CD8-positive, alpha-beta memory T cell (primary cell): ENCODE results near the gene POPDC3. TPM values are rescaled to one million over a fixed set of nuclear protein-coding genes. Genes with fewer than 3 reads are reported as not detected.

Experiments
- CTCF ChIA-PET: fragments of 350-600 bp; sonication (Branson Sonifier 250); formaldehyde crosslinking; loops from one replicate; lab custom pipeline; 2021; ENCODE audit warnings: antibody characterized with exemption; lab: Charles Lee
- POLR2A ChIA-PET: fragments of 350-600 bp; sonication (Branson Sonifier 250); formaldehyde crosslinking; loops from one replicate; lab custom pipeline; 2021; ENCODE audit warnings: antibody characterized with exemption; lab: Charles Lee
- DNase-seq, 5 donors: peaks; one replicate each; pipeline versions ENCODE4 v3.0.0 to v3.0.0-alpha.2; 2020 to 2022; ENCODE audit warnings: mixed read lengths in 1 of 5
- H3K27ac ChIP-seq: one replicate; pipeline ENCODE4 v1.7.0; 2013; ENCODE audit warnings: low read depth, mild to moderate bottlenecking, low read length, moderate library complexity
- H3K27me3 ChIP-seq: 2 replicates; pipeline ENCODE4 v1.7.0; 2013; ENCODE audit warnings: low read length, mild to moderate bottlenecking; ENCODE audit not compliant: insufficient read depth, poor library complexity, severe bottlenecking
- H3K36me3 ChIP-seq: 2 replicates; pipeline ENCODE4 v1.7.0; 2013; ENCODE audit warnings: mild to moderate bottlenecking, low read length, moderate library complexity; ENCODE audit not compliant: insufficient read depth
- H3K4me1 ChIP-seq: 2 replicates; pipeline ENCODE4 v1.7.0; 2013; ENCODE audit warnings: mild to moderate bottlenecking, low read length, moderate library complexity; ENCODE audit not compliant: insufficient read depth
- H3K4me3 ChIP-seq: 2 replicates; pipeline ENCODE4 v1.7.0; 2013; ENCODE audit warnings: mild to moderate bottlenecking, low read length
- H3K9me3 ChIP-seq: 2 replicates; pipeline ENCODE4 v1.7.0; 2013; ENCODE audit warnings: mild to moderate bottlenecking, low read length
- H3K27ac Mint-ChIP-seq, 8 donors: one replicate each; pipeline ENCODE4 v1.8.0; 2020 to 2021; ENCODE audit warnings: mixed read lengths in 8 of 8, mild to moderate bottlenecking in 6 of 8, inconsistent platforms in 3 of 8, moderate library complexity in 3 of 8
- H3K27me3 Mint-ChIP-seq, 2 donors: one replicate each; pipeline ENCODE4 v1.8.0; 2020 to 2021; ENCODE audit warnings: mixed read lengths in 2 of 2, mild to moderate bottlenecking in 1 of 2, moderate library complexity in 1 of 2
- H3K36me3 Mint-ChIP-seq, 3 donors: one replicate each; pipeline ENCODE4 v1.8.0; 2020 to 2021; ENCODE audit warnings: mixed read lengths in 3 of 3, inconsistent platforms in 1 of 3, mild to moderate bottlenecking in 1 of 3
- H3K4me1 Mint-ChIP-seq, 3 donors: one replicate each; pipeline ENCODE4 v1.8.0; 2020 to 2021; ENCODE audit warnings: mixed read lengths in 3 of 3, inconsistent platforms in 1 of 3, mild to moderate bottlenecking in 1 of 3
- H3K4me3 Mint-ChIP-seq, 7 donors: one replicate each; pipeline ENCODE4 v1.8.0; 2020 to 2021; ENCODE audit warnings: mixed read lengths in 7 of 7, mild to moderate bottlenecking in 6 of 7, moderate library complexity in 4 of 7, inconsistent platforms in 2 of 7
- H3K9me3 Mint-ChIP-seq, 5 donors: one replicate each; pipeline ENCODE4 v1.8.0; 2020 to 2022; ENCODE audit warnings: mixed read lengths in 5 of 5, mild to moderate bottlenecking in 3 of 5, moderate library complexity in 2 of 5, inconsistent platforms in 1 of 5
- polyA plus RNA-seq: library from polyadenylated mRNA; unstranded; fragments of 300-500 nt; fragmentation: Illumina TruSeq; gene quantifications from one replicate; pipeline ENCODE4 v1.2.3, GENCODE V29; 2021
- total RNA-seq, 2 experiments: library from RNA; stranded (reverse); gene quantifications; one replicate each; pipeline ENCODE4 v1.2.3, GENCODE V29; 2021

Gene POPDC3
- total and polyA plus RNA-seq, 3 experiments from 2014 or later = not detected

DNA sequence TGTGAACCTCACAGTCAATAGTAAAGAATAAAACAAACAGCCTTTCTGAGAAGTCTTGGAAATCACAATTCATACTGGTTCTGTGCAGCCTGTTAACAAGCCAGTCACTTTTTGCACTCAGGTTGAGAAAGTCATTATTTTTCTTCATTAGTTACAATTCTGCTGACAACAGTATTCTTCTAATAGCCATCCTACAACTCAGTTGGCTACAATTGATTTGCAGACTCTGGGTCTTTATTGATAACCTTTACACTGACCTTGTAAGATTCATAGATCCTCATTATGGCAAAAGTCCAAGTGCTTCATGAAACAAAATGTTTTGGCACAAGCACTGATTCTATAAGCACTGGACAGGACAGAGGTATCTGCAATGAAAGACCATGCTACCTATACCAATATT is 34.9 kb upstream of the POPDC3 start:
- POLR2A ChIA-PET = no interaction called here
- Histone ChIP-seq H3K27ac (no peak overlapping the region), H3K9me3 (no peaks in the 10 kb centered on the region), H3K36me3 (no peaks in the 10 kb centered on the region), H3K4me3 (no peak overlapping the region), H3K4me1 (no peaks in the 10 kb centered on the region), H3K27me3 (no peaks in the 10 kb centered on the region)
- CTCF ChIA-PET = no interaction called here
- H3K27ac Mint-ChIP-seq = no peak overlapping the region
- H3K27me3 Mint-ChIP-seq = peaks cover 6 to 16% of the 10 kb centered on the region in 2 donors
- no peaks in the 10 kb centered on the region for H3K36me3 Mint-ChIP-seq
- no peak for DNase-seq
- peaks cover 0 to 2% (median 0%) of the 10 kb centered on the region in 5 donors for H3K9me3 Mint-ChIP-seq
- no peak overlapping the region for H3K4me3 Mint-ChIP-seq
- H3K4me1 Mint-ChIP-seq = no peaks in the 10 kb centered on the region

- H3K4me3 ChIP-seq = no peak overlapping the region
- Mint-ChIP-seq H3K27ac (no peak overlapping the region), H3K4me1 (no peaks in the 10 kb centered on the region), H3K27me3 (peaks cover 9 to 16% of the 10 kb centered on the region in 2 donors), H3K36me3 (no peaks in the 10 kb centered on the region), H3K4me3 (no peak overlapping the region), H3K9me3 (no peaks in the 10 kb centered on the region)
- H3K27me3 ChIP-seq = no peaks in the 10 kb centered on the region
- H3K9me3 ChIP-seq = no peaks in the 10 kb centered on the region
- DNase-seq = no peak
- ChIA-PET CTCF (no interaction called here), POLR2A (no interaction called here)
- H3K27ac ChIP-seq = no peak overlapping the region
- H3K4me1 ChIP-seq = no peaks in the 10 kb centered on the region
- no peaks in the 10 kb centered on the region for H3K36me3 ChIP-seq
Measured at GRCh38 chr6:105213272-105213671, 33.5 kb upstream of the POPDC3 start.

GRCh38 chr6:105212587-105212986 is 32.8 kb upstream of the POPDC3 start:
- no peak overlapping the region for H3K27ac Mint-ChIP-seq
- peaks cover 9 to 13% of the 10 kb centered on the region in 2 donors for H3K27me3 Mint-ChIP-seq
- H3K4me1 Mint-ChIP-seq = no peaks in the 10 kb centered on the region
- CTCF ChIA-PET = no interaction called here
- Histone ChIP-seq H3K9me3 (no peaks in the 10 kb centered on the region), H3K36me3 (no peaks in the 10 kb centered on the region), H3K27ac (no peak overlapping the region), H3K4me1 (no peaks in the 10 kb centered on the region), H3K4me3 (no peak overlapping the region), H3K27me3 (no peaks in the 10 kb centered on the region)
- H3K9me3 Mint-ChIP-seq = no peaks in the 10 kb centered on the region
- H3K36me3 Mint-ChIP-seq = no peaks in the 10 kb centered on the region
- H3K4me3 Mint-ChIP-seq = no peak overlapping the region
- DNase-seq = no peak
- POLR2A ChIA-PET = no interaction called here

DNA sequence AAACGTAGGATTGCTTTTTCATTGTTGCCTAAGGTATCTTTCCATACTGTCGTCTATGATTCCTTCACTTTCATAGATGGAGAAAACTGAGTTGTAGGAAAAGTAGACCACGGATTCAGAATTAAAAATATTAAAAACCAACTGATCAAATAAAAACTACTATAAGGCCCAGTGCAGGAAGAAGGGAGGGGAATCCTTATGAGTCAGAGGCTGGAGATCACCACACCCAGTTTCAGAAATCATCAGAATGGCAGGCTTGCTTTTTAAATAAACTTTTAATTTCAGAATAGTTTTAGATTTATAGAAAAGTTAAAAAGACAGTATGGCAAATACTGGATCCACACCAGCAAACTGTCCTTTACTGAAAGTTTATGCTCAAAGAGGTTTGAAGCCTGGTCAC is 32.0 kb upstream of the POPDC3 start:
- no peaks in the 10 kb centered on the region for H3K27me3 ChIP-seq
- Mint-ChIP-seq H3K4me1 (no peaks in the 10 kb centered on the region), H3K27ac (no peak overlapping the region), H3K27me3 (peaks cover 9 to 12% of the 10 kb centered on the region in 2 donors), H3K4me3 (no peak overlapping the region), H3K36me3 (no peaks in the 10 kb centered on the region), H3K9me3 (no peaks in the 10 kb centered on the region)
- no peak overlapping the region for H3K4me3 ChIP-seq
- DNase-seq = no peak
- POLR2A ChIA-PET = no interaction called here
- no peak overlapping the region for H3K27ac ChIP-seq
- no peaks in the 10 kb centered on the region for H3K9me3 ChIP-seq
- CTCF ChIA-PET = no interaction called here
- no peaks in the 10 kb centered on the region for H3K36me3 ChIP-seq
- H3K4me1 ChIP-seq = no peaks in the 10 kb centered on the region

DNA sequence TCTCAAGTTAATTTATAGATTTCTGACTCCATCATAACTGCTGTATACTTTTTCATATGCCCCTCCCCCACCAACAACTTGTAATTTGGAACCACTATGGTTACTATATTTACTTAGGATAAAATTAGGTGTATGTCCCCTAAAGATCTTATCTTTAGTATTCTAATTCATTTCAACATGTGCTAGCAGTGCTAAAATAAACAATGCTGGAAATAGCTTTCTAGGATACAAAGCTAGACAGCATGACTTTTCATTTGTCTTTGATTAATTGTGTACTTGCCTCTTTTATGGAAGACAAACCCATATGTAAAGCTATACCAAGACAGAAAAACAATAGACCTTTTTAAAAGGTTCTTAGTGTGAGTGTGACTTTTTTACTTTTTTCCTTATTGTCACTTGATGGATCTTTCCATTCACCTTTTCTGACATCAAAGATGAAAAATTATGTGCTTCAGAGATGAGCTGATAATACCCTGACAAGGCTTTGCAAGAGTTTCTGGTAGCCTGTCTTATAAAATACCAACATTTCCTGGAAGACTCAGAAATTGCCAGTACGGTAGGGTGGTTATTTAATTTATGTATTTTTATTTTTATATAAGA is 31.2 kb upstream of the POPDC3 start:
- no peak overlapping the region for H3K4me3 ChIP-seq
- no peaks in the 10 kb centered on the region for H3K9me3 Mint-ChIP-seq
- ChIA-PET POLR2A (no interaction called here), CTCF (no interaction called here)
- no peaks in the 10 kb centered on the region for H3K36me3 ChIP-seq
- no peaks in the 10 kb centered on the region for H3K9me3 ChIP-seq
- no peaks in the 10 kb centered on the region for H3K27me3 ChIP-seq
- no peaks in the 10 kb centered on the region for H3K4me1 ChIP-seq
- H3K27me3 Mint-ChIP-seq = peaks cover 11 to 13% of the 10 kb centered on the region in 2 donors
- H3K36me3 Mint-ChIP-seq = no peaks in the 10 kb centered on the region
- H3K4me1 Mint-ChIP-seq = no peaks in the 10 kb centered on the region
- DNase-seq = no peak
- H3K4me3 Mint-ChIP-seq = no peak overlapping the region
- no peak overlapping the region for H3K27ac Mint-ChIP-seq
- H3K27ac ChIP-seq = no peak overlapping the region

DNA sequence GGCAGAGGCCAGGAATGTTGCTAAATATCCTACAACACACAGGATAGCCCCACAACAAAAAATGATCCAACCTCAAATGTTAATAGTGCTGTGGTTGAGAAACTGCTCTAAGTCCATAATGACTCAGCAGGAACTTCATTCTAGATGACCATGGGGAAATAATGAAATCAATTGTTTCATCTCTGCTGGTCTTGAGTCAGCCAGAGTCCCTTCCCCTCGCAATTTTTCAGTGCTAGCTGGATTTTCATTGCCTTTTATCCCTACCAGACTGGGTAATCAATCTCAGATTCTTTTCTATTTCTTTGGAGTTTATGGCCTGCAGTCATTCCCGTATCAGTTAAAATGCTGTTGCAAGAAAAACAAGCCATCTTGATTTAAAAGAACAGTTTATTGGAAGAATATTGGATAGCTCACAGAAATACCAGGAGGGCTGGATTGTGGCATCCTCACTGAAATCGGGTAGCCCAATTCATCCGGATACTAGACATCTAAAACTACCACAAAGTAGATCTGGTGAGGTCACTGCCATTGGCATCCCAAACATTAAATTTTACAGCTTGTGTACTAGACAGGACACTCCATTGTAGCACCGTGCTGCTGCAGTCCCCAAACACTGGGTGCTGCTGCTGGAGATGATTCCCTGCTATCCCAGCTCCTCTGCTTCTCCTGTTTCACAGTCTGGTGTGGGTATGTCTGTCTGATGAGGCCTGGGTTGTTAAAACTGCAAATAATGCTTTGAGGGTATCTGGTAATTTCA is 30.3 kb upstream of the POPDC3 start:
- Histone ChIP-seq H3K4me1 (no peaks in the 10 kb centered on the region), H3K36me3 (no peaks in the 10 kb centered on the region), H3K27ac (no peak overlapping the region), H3K9me3 (no peaks in the 10 kb centered on the region), H3K4me3 (no peak overlapping the region), H3K27me3 (peaks cover 2% of the 10 kb centered on the region)
- ChIA-PET POLR2A (no interaction called here), CTCF (no interaction called here)
- Mint-ChIP-seq H3K9me3 (no peaks in the 10 kb centered on the region), H3K27ac (peak overlapping the region in 1 of 8 donors; percentile 55), H3K4me3 (no peak overlapping the region), H3K4me1 (no peaks in the 10 kb centered on the region), H3K36me3 (no peaks in the 10 kb centered on the region), H3K27me3 (peaks cover 8 to 13% of the 10 kb centered on the region in 2 donors)
- DNase-seq = no peak

- Mint-ChIP-seq H3K4me1 (no peaks in the 10 kb centered on the region), H3K9me3 (no peaks in the 10 kb centered on the region), H3K4me3 (no peak overlapping the region), H3K27me3 (peaks cover 10 to 13% of the 10 kb centered on the region in 2 donors), H3K36me3 (no peaks in the 10 kb centered on the region), H3K27ac (no peak overlapping the region)
- Histone ChIP-seq H3K27me3 (peaks cover 5% of the 10 kb centered on the region), H3K4me1 (no peaks in the 10 kb centered on the region), H3K36me3 (no peaks in the 10 kb centered on the region), H3K27ac (no peak overlapping the region), H3K4me3 (no peak overlapping the region), H3K9me3 (no peaks in the 10 kb centered on the region)
- CTCF ChIA-PET = no interaction called here
- DNase-seq = no peak
- POLR2A ChIA-PET = interaction anchor here (0.6 kb wide), 1 partner anchor 196 kb away, joined by 3 read pairs; no protein-coding TSS in a partner anchor
Measured at GRCh38 chr6:105207524-105208269, 27.9 kb upstream of the POPDC3 start.

GRCh38 chr6:105204768-105205167 is 25.0 kb upstream of the POPDC3 start:
- no peaks in the 10 kb centered on the region for H3K4me1 Mint-ChIP-seq
- H3K36me3 Mint-ChIP-seq = no peaks in the 10 kb centered on the region
- POLR2A ChIA-PET = no interaction called here
- Histone ChIP-seq H3K27ac (no peak overlapping the region), H3K9me3 (no peaks in the 10 kb centered on the region), H3K36me3 (no peaks in the 10 kb centered on the region), H3K4me3 (no peak overlapping the region), H3K4me1 (no peaks in the 10 kb centered on the region), H3K27me3 (peaks cover 5% of the 10 kb centered on the region)
- no peaks in the 10 kb centered on the region for H3K9me3 Mint-ChIP-seq
- peaks cover 10 to 12% of the 10 kb centered on the region in 2 donors for H3K27me3 Mint-ChIP-seq
- no peak for DNase-seq
- H3K27ac Mint-ChIP-seq = peak overlapping the region in 1 of 8 donors; percentile 8
- H3K4me3 Mint-ChIP-seq = no peak overlapping the region
- CTCF ChIA-PET = no interaction called here
